Erythroblast (primary cell): ENCODE data around the gene NDUFA7.

Experiments
- GATA1 ChIP-seq: IDR thresholded peaks from 2 replicates; pipeline ENCODE4 v1.6.1; 2011; ENCODE audit warnings: low read depth, mild to moderate bottlenecking, control low read depth, low read length, moderate library complexity
- POLR2A ChIP-seq: IDR thresholded peaks from 2 replicates; pipeline ENCODE4 v1.6.1; 2011; ENCODE audit warnings: mild to moderate bottlenecking, low read length

- no peak for TF ChIP-seq POLR2A
- no peak for TF ChIP-seq GATA1
Measured at GRCh38 chr19:8333767-8334457, 12.7 kb upstream of the NDUFA7 start.
